GM18499 (cell line): ENCODE measurements around the gene DNAJC3.
"Not testable (repeated sequence)": the region's sequence is repeated elsewhere in the genome, so short reads cannot be mapped to it uniquely, and the experiment has no call there.

Source experiments
- ATAC-seq: cut with Tn5 transposase; IDR thresholded peaks from one replicate; pipeline ENCODE4 v1.9.1; 2021; ENCODE audit warnings: moderate number of reproducible peaks; ENCODE audit not compliant: insufficient read depth, unreplicated experiment

Gene DNAJC3

GRCh38 chr13:95712846-95713245 is 35.9 kb downstream of the DNAJC3 start:
- not testable (repeated sequence) for ATAC-seq

GRCh38 chr13:95713651-95714050 is 36.7 kb downstream of the DNAJC3 start:
- ATAC-seq: no peak

GRCh38 chr13:95714142-95714832 is 37.3 kb downstream of the DNAJC3 start:
- no peak for ATAC-seq

GRCh38 chr13:95716231-95716630 is 39.3 kb downstream of the DNAJC3 start:
- no peak for ATAC-seq

- ATAC-seq: no peak
Measured at GRCh38 chr13:95722241-95722640, 45.3 kb downstream of the DNAJC3 start.

- no peak for ATAC-seq
Measured at GRCh38 chr13:95723438-95723837, 46.5 kb downstream of the DNAJC3 start.

- no peak for ATAC-seq
Measured at GRCh38 chr13:95724252-95724651, 47.3 kb downstream of the DNAJC3 start.

- no peak for ATAC-seq
Measured at GRCh38 chr13:95726876-95727275, 49.9 kb downstream of the DNAJC3 start.

- ATAC-seq: no peak
Measured at GRCh38 chr13:95728957-95729356, 52.0 kb downstream of the DNAJC3 start.

- no peak for ATAC-seq
Measured at GRCh38 chr13:95734124-95734523, 57.2 kb downstream of the DNAJC3 start.

GRCh38 chr13:95740071-95740978 is 63.4 kb downstream of the DNAJC3 start:
- ATAC-seq: not testable (repeated sequence)

GRCh38 chr13:95740979-95741320 is 64.0 kb downstream of the DNAJC3 start:
- ATAC-seq: no peak

GRCh38 chr13:95741584-95742563 is 64.9 kb downstream of the DNAJC3 start:
- no peak for ATAC-seq

- no peak for ATAC-seq
Measured at GRCh38 chr13:95743192-95743591, 66.3 kb downstream of the DNAJC3 start.

GRCh38 chr13:95745289-95745688 is 68.3 kb downstream of the DNAJC3 start:
- ATAC-seq: no peak

- no peak for ATAC-seq
Measured at GRCh38 chr13:95745752-95746151, 68.8 kb downstream of the DNAJC3 start.

GRCh38 chr13:95749545-95749944 is 72.6 kb downstream of the DNAJC3 start:
- ATAC-seq: no peak

GRCh38 chr13:95752677-95753076 is 75.7 kb downstream of the DNAJC3 start:
- no peak for ATAC-seq

GRCh38 chr13:95754069-95754468 is 77.1 kb downstream of the DNAJC3 start:
- no peak for ATAC-seq

- ATAC-seq: no peak
Measured at GRCh38 chr13:95756072-95756471, 79.1 kb downstream of the DNAJC3 start.
